Effector CD4-positive, alpha-beta T cell (primary cell): ENCODE measurements around the gene KLHL8.

ENCODE experiments used
- DNase-seq: peaks from one replicate; pipeline ENCODE4 v3.0.0-alpha.2; 2020
- total RNA-seq: gene quantifications from one replicate; lab custom pipeline; 2026; lab: John Stamatoyannopoulos, UW

Gene KLHL8
- 12.8 reads per million, percentile 37 among the genes with 10 or more reads in this experiment for total RNA-seq

- peak; percentile 75 for DNase-seq
Measured at GRCh38 chr4:87220094-87220822, at the start of gene KLHL8. TSS of gene KLHL8 (minus strand) at chr4:87220618. CDS start at chr4:87195539, 25,079 bp downstream.

GRCh38 chr4:87270144-87270543 is 49.7 kb upstream of the KLHL8 start:
- DNase-seq, result no peak

GRCh38 chr4:87268411-87268810 is 48.0 kb upstream of the KLHL8 start:
- DNase-seq, result no peak

- no peak for DNase-seq
Measured at GRCh38 chr4:87266986-87267385, 46.6 kb upstream of the KLHL8 start.

GRCh38 chr4:87262886-87263285 is 42.5 kb upstream of the KLHL8 start:
- DNase-seq, result no peak

GRCh38 chr4:87260477-87260876 is 40.1 kb upstream of the KLHL8 start:
- no peak for DNase-seq

- DNase-seq, result no peak
Measured at GRCh38 chr4:87258677-87259076, 38.3 kb upstream of the KLHL8 start.

- no peak for DNase-seq
Measured at GRCh38 chr4:87257523-87257922, 37.1 kb upstream of the KLHL8 start.

- DNase-seq, result no peak
Measured at GRCh38 chr4:87255755-87256154, 35.3 kb upstream of the KLHL8 start.

GRCh38 chr4:87251106-87251505 is 30.7 kb upstream of the KLHL8 start:
- no peak for DNase-seq

GRCh38 chr4:87250294-87250693 is 29.9 kb upstream of the KLHL8 start:
- no peak for DNase-seq

- DNase-seq, result no peak
Measured at GRCh38 chr4:87249332-87250019, 29.1 kb upstream of the KLHL8 start.

GRCh38 chr4:87243426-87244053 is 23.1 kb upstream of the KLHL8 start:
- no peak for DNase-seq

- no peak for DNase-seq
Measured at GRCh38 chr4:87241336-87241735, 20.9 kb upstream of the KLHL8 start.

- no peak for DNase-seq
Measured at GRCh38 chr4:87240341-87240740, 19.9 kb upstream of the KLHL8 start.

- DNase-seq, result no peak
Measured at GRCh38 chr4:87239821-87240220, 19.4 kb upstream of the KLHL8 start.

GRCh38 chr4:87239194-87239593 is 18.8 kb upstream of the KLHL8 start:
- no peak for DNase-seq

- DNase-seq, result no peak
Measured at GRCh38 chr4:87236861-87237260, 16.4 kb upstream of the KLHL8 start.

- no peak for DNase-seq
Measured at GRCh38 chr4:87235020-87235671, 14.7 kb upstream of the KLHL8 start.

- no peak for DNase-seq
Measured at GRCh38 chr4:87232216-87232615, 11.8 kb upstream of the KLHL8 start.

- DNase-seq, result no peak
Measured at GRCh38 chr4:87230806-87231205, 10.4 kb upstream of the KLHL8 start.

- no peak for DNase-seq
Measured at GRCh38 chr4:87229979-87230378, 9.6 kb upstream of the KLHL8 start.

GRCh38 chr4:87228262-87228860 is 7.9 kb upstream of the KLHL8 start:
- DNase-seq, result no peak
